GM23248 (cell line): ENCODE measurements around the gene HOXA3. TPM values are rescaled to one million over a fixed set of nuclear protein-coding genes. Genes with fewer than 3 reads are reported as not detected.

Experiments
- DNase-seq: peaks from one replicate; pipeline ENCODE4 v3.0.0-alpha.2; 2015
- H2AFZ ChIP-seq: fragments of 200-600 bp; sonication (generic); 2 replicates; pipeline ENCODE4 v1.6.1; 2016; ENCODE audit warnings: antibody characterized with exemption
- H3F3A ChIP-seq: fragments of 200-600 bp; sonication (generic); 2 replicates; pipeline ENCODE4 v1.6.1; 2016; ENCODE audit warnings: mild to moderate bottlenecking, antibody characterized with exemption, mixed run types; ENCODE audit not compliant: insufficient read depth
- H3K27ac ChIP-seq: fragments of 200-600 bp; sonication (generic); 2 replicates; pipeline ENCODE4 v1.5.1; 2016; ENCODE audit warnings: mild to moderate bottlenecking
- H3K27me3 ChIP-seq: fragments of 200-600 bp; sonication (generic); replicated peaks from 2 replicates; pipeline ENCODE4 v1.6.1; 2016; ENCODE audit warnings: mild to moderate bottlenecking; ENCODE audit not compliant: insufficient read depth
- H3K36me3 ChIP-seq: fragments of 200-600 bp; sonication (generic); 2 replicates; pipeline ENCODE4 v1.6.1; 2016; ENCODE audit warnings: low read depth, mild to moderate bottlenecking
- H3K4me1 ChIP-seq: fragments of 200-600 bp; sonication (generic); 2 replicates; pipeline ENCODE4 v1.6.1; 2016; ENCODE audit warnings: mild to moderate bottlenecking; ENCODE audit not compliant: insufficient read depth
- H3K4me2 ChIP-seq: fragments of 200-600 bp; sonication (generic); one replicate; pipeline ENCODE4 v1.6.1; 2016; ENCODE audit warnings: mild to moderate bottlenecking; ENCODE audit not compliant: unreplicated experiment
- H3K4me3 ChIP-seq: fragments of 200-600 bp; sonication (generic); 2 replicates; pipeline ENCODE4 v1.5.1; 2016; ENCODE audit warnings: mild to moderate bottlenecking
- H3K79me2 ChIP-seq: fragments of 200-600 bp; sonication (generic); 2 replicates; pipeline ENCODE4 v1.6.1; 2016; ENCODE audit warnings: mild to moderate bottlenecking; ENCODE audit not compliant: insufficient read depth
- H3K9ac ChIP-seq: fragments of 200-600 bp; sonication (generic); 2 replicates; pipeline ENCODE4 v1.6.1; 2016; ENCODE audit warnings: mild to moderate bottlenecking
- H3K9me2 ChIP-seq: fragments of 200-600 bp; sonication (generic); 2 replicates; pipeline ENCODE4 v1.6.1; 2016; ENCODE audit warnings: mixed run types, mild to moderate bottlenecking, moderate library complexity; ENCODE audit not compliant: insufficient read depth
- H3K9me3 ChIP-seq: fragments of 200-600 bp; sonication (generic); one replicate; pipeline ENCODE4 v1.6.1; 2017; ENCODE audit warnings: low read depth
- H4K20me1 ChIP-seq: fragments of 200-600 bp; sonication (generic); 2 replicates; pipeline ENCODE4 v1.6.0; 2016; ENCODE audit not compliant: insufficient read depth
- EZH2 ChIP-seq: fragments of 200-600 bp; sonication (generic); IDR thresholded peaks from 2 replicates; pipeline ENCODE4 v1.6.1; 2018; ENCODE audit warnings: antibody characterized with exemption, mild to moderate bottlenecking; ENCODE audit not compliant: insufficient read depth, poor library complexity, severe bottlenecking
- EZH2phosphoT487 ChIP-seq: fragments of 200-600 bp; sonication (generic); IDR thresholded peaks from 2 replicates; pipeline ENCODE4 v1.6.1; 2018; ENCODE audit warnings: antibody characterized with exemption, moderate library complexity, mild to moderate bottlenecking, low read depth; ENCODE audit not compliant: insufficient read depth
- WGBS, 2 experiments: methylation state at CpG; one replicate each; pipeline ENCODE4 v1.1.6; 2015 to 2017; ENCODE audit warnings: low lambda C conversion rate in 2 of 2, low coverage in 1 of 2; ENCODE audit errors: missing lambda C conversion rate in 2 of 2; 5-methylcytosine and 5-hydroxymethylcytosine counted together
- in situ Hi-C: fragments of 300-500 bp; cut with MboI; formaldehyde crosslinking; loops from 2 replicates; pipeline ENCODE4 v1.15.0; 2020
- polyA plus RNA-seq: library from polyadenylated mRNA; unstranded; fragments of >200 nt; fragmentation: Nextera tagmentation; extraction: Ambion mirVana; gene quantifications from 2 replicates; pipeline ENCODE4 v1.2.1, GENCODE V29; 2016
- total RNA-seq: library from RNA; depleted of rRNA; stranded (reverse); fragments of >200 nt; shearing (Covaris generic); gene quantifications from 2 replicates; pipeline ENCODE4 v1.2.3, GENCODE V29; 2014

The HOXA3 gene
- total and polyA plus RNA-seq, 2 experiments from 2014 or later, result 1.2 to 2.1 TPM

GRCh38 chr7:27088002-27088922 is 64.1 kb downstream of the HOXA3 start:
- peak overlapping the region; percentile 27; the same call in 1 of the 2 replicates for H3K4me3 ChIP-seq

GRCh38 chr7:27083646-27084045 is 68.7 kb downstream of the HOXA3 start:
- Histone ChIP-seq H3K79me2 (no peaks in the 10 kb centered on the region), H3K4me1 (peaks cover 23% of the 10 kb centered on the region), H4K20me1 (no peaks in the 10 kb centered on the region), H3K27ac (no peak overlapping the region), H3K4me2 (no peak overlapping the region), H3K27me3 (peaks cover 5% of the 10 kb centered on the region; the same call in 1 of the 2 replicates), H2AFZ (no peak overlapping the region), H3K36me3 (no peaks in the 10 kb centered on the region), H3K4me3 (no peak overlapping the region), H3K9me2 (no peaks in the 10 kb centered on the region), H3F3A (no peaks in the 10 kb centered on the region), H3K9ac (no peak overlapping the region), H3K9me3 (no peaks in the 10 kb centered on the region)
- in situ Hi-C loops, result no loop called here
- TF ChIP-seq EZH2 (no peak), EZH2phosphoT487 (no peak)
- DNase-seq, result no peak
- WGBS, 2 experiments, result 70 to 77% methylated on average over 2 of the region's 2 CpGs

More at GRCh38 chr7:27088002-27088922, 64.1 kb downstream of the HOXA3 start:
- Histone ChIP-seq H3K4me1 (no peaks in the 10 kb centered on the region), H3K9ac (no peak overlapping the region), H2AFZ (peak overlapping the region; percentile 72), H3K36me3 (no peaks in the 10 kb centered on the region), H3K79me2 (no peaks in the 10 kb centered on the region), H4K20me1 (no peaks in the 10 kb centered on the region), H3F3A (no peaks in the 10 kb centered on the region), H3K9me2 (no peaks in the 10 kb centered on the region), H3K4me2 (no peak overlapping the region), H3K27ac (no peak overlapping the region), H3K27me3 (peaks cover 8% of the 10 kb centered on the region; the same call in 1 of the 2 replicates), H3K9me3 (no peaks in the 10 kb centered on the region)
- TF ChIP-seq EZH2phosphoT487 (no peak), EZH2 (no peak)
- 30 to 38% methylated on average over 43 to 52 of the region's 68 CpGs for WGBS, 2 experiments
- peak; percentile 15 for DNase-seq
- in situ Hi-C loops, result no loop called here

DNA sequence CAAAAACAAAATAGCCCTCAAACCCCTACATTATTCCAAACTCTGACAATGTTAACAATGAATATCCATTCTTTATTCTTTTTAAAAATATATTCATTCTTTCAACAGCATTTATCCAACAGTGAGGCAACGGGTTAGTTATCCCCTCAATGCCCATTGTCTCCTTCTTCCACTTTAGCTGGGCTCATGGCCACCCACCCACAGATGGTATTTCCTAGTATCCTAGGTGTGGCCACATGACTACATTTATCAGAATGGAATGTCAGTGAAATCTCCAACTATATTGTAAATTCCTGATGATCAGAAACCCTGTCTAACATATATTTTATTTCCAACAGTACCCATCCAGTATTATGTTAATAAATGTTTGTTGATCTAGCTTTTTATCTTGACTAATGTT is 70.2 kb downstream of the HOXA3 start:
- no peak overlapping the region for H3K27ac ChIP-seq
- no peaks in the 10 kb centered on the region for H3K9me3 ChIP-seq
- no peaks in the 10 kb centered on the region for H3K36me3 ChIP-seq
- H3K4me2 ChIP-seq, result peak overlapping the region; percentile 51
- DNase-seq, result peak; percentile 39
- 0 out of 2 replicates have a peak overlapping the region, but pooled peaks have one; percentile 31 for H2AFZ ChIP-seq
- H3K9me2 ChIP-seq, result no peaks in the 10 kb centered on the region
- WGBS, 2 experiments, result 75 to 85% methylated on average over 1 of the region's 1 CpG
- no peaks in the 10 kb centered on the region for H4K20me1 ChIP-seq
- no peak overlapping the region for H3K4me3 ChIP-seq
- H3K9ac ChIP-seq, result no peak overlapping the region
- no peaks in the 10 kb centered on the region for H3F3A ChIP-seq
- in situ Hi-C loops, result no loop called here
- TF ChIP-seq EZH2phosphoT487 (no peak), EZH2 (no peak)
- no peaks in the 10 kb centered on the region for H3K27me3 ChIP-seq
- H3K4me1 ChIP-seq, result peaks cover 25% of the 10 kb centered on the region
- no peaks in the 10 kb centered on the region for H3K79me2 ChIP-seq

- H3F3A ChIP-seq, result no peaks in the 10 kb centered on the region
- no peak overlapping the region for H3K9ac ChIP-seq
- H3K4me1 ChIP-seq, result peaks cover 25% of the 10 kb centered on the region
- in situ Hi-C loops, result no loop called here
- H3K9me2 ChIP-seq, result no peaks in the 10 kb centered on the region
- no peak for TF ChIP-seq EZH2
- no peak for TF ChIP-seq EZH2phosphoT487
- H3K4me2 ChIP-seq, result no peak overlapping the region
- DNase-seq, result peak; percentile 53
- H3K27me3 ChIP-seq, result no peaks in the 10 kb centered on the region
- no peak overlapping the region for H3K27ac ChIP-seq
- no peaks in the 10 kb centered on the region for H3K79me2 ChIP-seq
- H3K4me3 ChIP-seq, result no peak overlapping the region
- H2AFZ ChIP-seq, result no peak overlapping the region
- H4K20me1 ChIP-seq, result no peaks in the 10 kb centered on the region
- 75 to 80% methylated on average over 4 of the region's 4 CpGs for WGBS, 2 experiments
- no peaks in the 10 kb centered on the region for H3K36me3 ChIP-seq
- H3K9me3 ChIP-seq, result no peaks in the 10 kb centered on the region
Observed at GRCh38 chr7:27080844-27081436, 71.4 kb downstream of the HOXA3 start.
